ENCODE measurements around the gene BMX. TPM values are rescaled to one million over a fixed set of nuclear protein-coding genes. Genes with fewer than 3 reads are reported as not detected.
A peak's percentile ranks its signal among the peaks of the same experiment; 100 is the strongest.

BMX gene
- polyA plus RNA-seq, 2 donors = 0.22 to 0.33 TPM

DNA sequence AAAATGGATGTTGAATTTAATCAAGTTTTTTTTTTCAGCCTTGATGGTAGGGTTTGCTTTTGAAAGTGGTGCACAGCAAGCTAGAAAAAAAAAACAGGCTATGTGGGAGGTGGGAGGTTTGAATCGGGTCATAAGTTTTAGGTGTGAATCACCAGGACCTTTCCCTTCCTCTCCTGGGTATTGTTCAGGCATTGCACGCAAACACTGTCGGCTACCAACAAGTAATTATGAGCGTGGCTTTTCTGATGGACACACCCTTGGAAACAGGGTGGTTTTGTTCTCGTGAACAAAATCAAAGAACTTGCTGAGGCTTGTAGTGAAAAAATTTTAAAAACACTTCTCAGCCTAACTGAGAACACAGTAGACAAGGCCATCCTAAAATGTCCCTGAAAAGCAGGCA, 25.6 kb upstream of the BMX start:
- Histone ChIP-seq H3K27me3 (ENCODE audit: control insufficient read depth in 1 of 2, insufficient read depth in 2 of 2, low read length in 2 of 2) (no peaks in the 10 kb centered on the region), H3K4me1 (ENCODE audit: control insufficient read depth in 2 of 2, insufficient read depth in 2 of 2, low read length in 1 of 2) (no peaks in the 10 kb centered on the region), H3K27ac (ENCODE audit: low read depth in 2 of 2, low read length in 1 of 2) (peak overlapping the region; percentile 53 to 59), H3K36me3 (ENCODE audit: control insufficient read depth in 2 of 2, insufficient read depth in 2 of 2, low read length in 1 of 2) (no peaks in the 10 kb centered on the region), H3K9me3 (ENCODE audit: control insufficient read depth in 2 of 2, insufficient read depth in 1 of 2, low read depth in 1 of 2, low read length in 1 of 2) (no peaks in the 10 kb centered on the region), H3K4me3 (ENCODE audit: low read depth in 1 of 2, low read length in 2 of 2) (no peak overlapping the region)
- 42 to 61% methylated on average over 5 of the region's 5 CpGs for WGBS, 2 donors

GRCh38 chrX:15475486-15475885, 25.1 kb upstream of the BMX start:
- H3K27ac ChIP-seq (ENCODE audit: low read depth in 2 of 2, low read length in 1 of 2) = peak overlapping the region; percentile 53 to 59
- no peaks in the 10 kb centered on the region for H3K9me3 ChIP-seq (ENCODE audit: control insufficient read depth in 2 of 2, insufficient read depth in 1 of 2, low read depth in 1 of 2, low read length in 1 of 2)
- H3K4me3 ChIP-seq (ENCODE audit: low read depth in 1 of 2, low read length in 2 of 2) = no peak overlapping the region
- 42 to 62% methylated on average over 4 of the region's 4 CpGs for WGBS, 2 donors
- H3K27me3 ChIP-seq (ENCODE audit: control insufficient read depth in 1 of 2, insufficient read depth in 2 of 2, low read length in 2 of 2) = no peaks in the 10 kb centered on the region
- no peaks in the 10 kb centered on the region for H3K4me1 ChIP-seq (ENCODE audit: control insufficient read depth in 2 of 2, insufficient read depth in 2 of 2, low read length in 1 of 2)
- H3K36me3 ChIP-seq (ENCODE audit: control insufficient read depth in 2 of 2, insufficient read depth in 2 of 2, low read length in 1 of 2) = no peaks in the 10 kb centered on the region

- Histone ChIP-seq H3K9me3 (ENCODE audit: control insufficient read depth in 2 of 2, insufficient read depth in 1 of 2, low read depth in 1 of 2, low read length in 1 of 2) (no peaks in the 10 kb centered on the region), H3K4me1 (ENCODE audit: control insufficient read depth in 2 of 2, insufficient read depth in 2 of 2, low read length in 1 of 2) (no peaks in the 10 kb centered on the region), H3K27ac (ENCODE audit: low read depth in 2 of 2, low read length in 1 of 2) (no peak overlapping the region), H3K4me3 (ENCODE audit: low read depth in 1 of 2, low read length in 2 of 2) (no peak overlapping the region), H3K27me3 (ENCODE audit: control insufficient read depth in 1 of 2, insufficient read depth in 2 of 2, low read length in 2 of 2) (peaks cover 0 to 2% of the 10 kb centered on the region in 2 donors), H3K36me3 (ENCODE audit: control insufficient read depth in 2 of 2, insufficient read depth in 2 of 2, low read length in 1 of 2) (no peaks in the 10 kb centered on the region)
- WGBS, 2 donors = 94 to 98% methylated on average over 2 of the region's 2 CpGs
Observed at GRCh38 chrX:15483891-15484290, 16.7 kb upstream of the BMX start.

DNA sequence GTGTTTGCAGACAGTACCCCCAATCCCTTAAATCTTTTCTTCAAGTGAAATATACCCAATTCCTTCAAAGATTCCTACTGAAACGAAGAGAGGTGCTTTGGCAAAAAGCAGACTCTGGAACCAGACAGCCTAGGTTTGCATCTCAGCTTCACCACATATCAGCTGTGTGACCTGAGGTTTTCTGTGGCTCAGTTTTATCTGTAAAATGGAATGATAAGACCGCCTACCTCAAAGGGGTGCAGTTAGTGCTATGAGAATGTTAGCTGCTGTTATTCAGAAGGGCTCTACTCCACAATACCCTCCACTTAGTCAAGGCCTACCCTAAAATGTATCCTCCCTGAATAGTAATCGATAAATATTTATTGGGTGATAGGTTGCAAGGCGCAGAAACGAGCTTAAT, 8.1 kb upstream of the BMX start:
- H3K4me1 ChIP-seq (ENCODE audit: control insufficient read depth in 2 of 2, insufficient read depth in 2 of 2, low read length in 1 of 2) = peaks cover 0 to 2% of the 10 kb centered on the region in 2 donors
- no peaks in the 10 kb centered on the region for H3K36me3 ChIP-seq (ENCODE audit: control insufficient read depth in 2 of 2, insufficient read depth in 2 of 2, low read length in 1 of 2)
- peaks cover 0 to 5% of the 10 kb centered on the region in 2 donors for H3K27me3 ChIP-seq (ENCODE audit: control insufficient read depth in 1 of 2, insufficient read depth in 2 of 2, low read length in 2 of 2)
- no peaks in the 10 kb centered on the region for H3K9me3 ChIP-seq (ENCODE audit: control insufficient read depth in 2 of 2, insufficient read depth in 1 of 2, low read depth in 1 of 2, low read length in 1 of 2)
- peak overlapping the region; percentile 13 to 55 for H3K4me3 ChIP-seq (ENCODE audit: low read depth in 1 of 2, low read length in 2 of 2)
- WGBS, 2 donors = 43 to 63% methylated on average over 5 of the region's 5 CpGs
- peak overlapping the region in 1 of 2 donors; percentile 85 for H3K27ac ChIP-seq (ENCODE audit: low read depth in 2 of 2, low read length in 1 of 2)

- peak within 1 kb of the TSS; percentile 85 to 88 for H3K27ac ChIP-seq (ENCODE audit: low read depth in 2 of 2, low read length in 1 of 2)
- no peaks in the 10 kb centered on the region for H3K36me3 ChIP-seq (ENCODE audit: control insufficient read depth in 2 of 2, insufficient read depth in 2 of 2, low read length in 1 of 2)
- peaks cover 0 to 9% of the 10 kb centered on the region in 2 donors for H3K27me3 ChIP-seq (ENCODE audit: control insufficient read depth in 1 of 2, insufficient read depth in 2 of 2, low read length in 2 of 2)
- WGBS, 2 donors = 5 to 12% methylated on average over 46 to 47 of the region's 47 CpGs
- H3K9me3 ChIP-seq (ENCODE audit: control insufficient read depth in 2 of 2, insufficient read depth in 1 of 2, low read depth in 1 of 2, low read length in 1 of 2) = no peaks in the 10 kb centered on the region
- H3K4me1 ChIP-seq (ENCODE audit: control insufficient read depth in 2 of 2, insufficient read depth in 2 of 2, low read length in 1 of 2) = peaks cover 0 to 2% of the 10 kb centered on the region in 2 donors
- peak within 1 kb of the TSS; percentile 55 to 61 for H3K4me3 ChIP-seq (ENCODE audit: low read depth in 1 of 2, low read length in 2 of 2)
Observed at GRCh38 chrX:15493118-15493962, 7.3 kb upstream of the BMX start, which contains the start of gene PIR. Gene PIR, minus strand, starts transcription at chrX:15493333. Its CDS starts 2,076 bp downstream, at chrX:15491257.

- H3K27me3 ChIP-seq (ENCODE audit: control insufficient read depth in 1 of 2, insufficient read depth in 2 of 2, low read length in 2 of 2) = peaks cover 0 to 9% of the 10 kb centered on the region in 2 donors
- no peaks in the 10 kb centered on the region for H3K9me3 ChIP-seq (ENCODE audit: control insufficient read depth in 2 of 2, insufficient read depth in 1 of 2, low read depth in 1 of 2, low read length in 1 of 2)
- 78 to 86% methylated on average over 4 of the region's 4 CpGs for WGBS, 2 donors
- H3K4me1 ChIP-seq (ENCODE audit: control insufficient read depth in 2 of 2, insufficient read depth in 2 of 2, low read length in 1 of 2) = peaks cover 0 to 2% of the 10 kb centered on the region in 2 donors
- no peak overlapping the region for H3K27ac ChIP-seq (ENCODE audit: low read depth in 2 of 2, low read length in 1 of 2)
- no peak overlapping the region for H3K4me3 ChIP-seq (ENCODE audit: low read depth in 1 of 2, low read length in 2 of 2)
- H3K36me3 ChIP-seq (ENCODE audit: control insufficient read depth in 2 of 2, insufficient read depth in 2 of 2, low read length in 1 of 2) = no peaks in the 10 kb centered on the region
Observed at GRCh38 chrX:15495801-15496200, 4.8 kb upstream of the BMX start.

DNA sequence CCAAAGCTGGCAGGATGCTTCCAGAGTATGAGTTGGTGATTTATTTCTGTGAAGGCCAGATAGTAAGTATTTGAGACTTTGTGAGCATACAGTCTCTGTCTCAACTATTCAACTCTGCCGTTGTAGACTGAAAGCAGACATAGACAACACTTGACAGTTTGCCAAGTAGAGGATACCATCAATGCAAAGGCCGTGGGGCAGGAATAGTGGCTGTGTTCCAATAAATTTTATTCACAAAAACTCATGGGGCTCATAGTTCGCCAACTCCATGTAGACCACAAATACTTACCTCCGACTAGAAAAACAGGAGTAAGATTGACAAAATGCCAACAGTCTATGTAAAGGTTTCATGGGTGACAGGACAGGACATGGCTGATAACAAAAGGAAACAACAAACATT, 3.8 kb upstream of the BMX start:
- H3K36me3 ChIP-seq (ENCODE audit: control insufficient read depth in 2 of 2, insufficient read depth in 2 of 2, low read length in 1 of 2) = no peaks in the 10 kb centered on the region
- H3K27ac ChIP-seq (ENCODE audit: low read depth in 2 of 2, low read length in 1 of 2) = peak overlapping the region in 1 of 2 donors; percentile 6
- H3K9me3 ChIP-seq (ENCODE audit: control insufficient read depth in 2 of 2, insufficient read depth in 1 of 2, low read depth in 1 of 2, low read length in 1 of 2) = no peaks in the 10 kb centered on the region
- peaks cover 0 to 9% of the 10 kb centered on the region in 2 donors for H3K27me3 ChIP-seq (ENCODE audit: control insufficient read depth in 1 of 2, insufficient read depth in 2 of 2, low read length in 2 of 2)
- 38 to 48% methylated on average over 4 of the region's 4 CpGs for WGBS, 2 donors
- no peak overlapping the region for H3K4me3 ChIP-seq (ENCODE audit: low read depth in 1 of 2, low read length in 2 of 2)
- peaks cover 0 to 2% of the 10 kb centered on the region in 2 donors for H3K4me1 ChIP-seq (ENCODE audit: control insufficient read depth in 2 of 2, insufficient read depth in 2 of 2, low read length in 1 of 2)

DNA sequence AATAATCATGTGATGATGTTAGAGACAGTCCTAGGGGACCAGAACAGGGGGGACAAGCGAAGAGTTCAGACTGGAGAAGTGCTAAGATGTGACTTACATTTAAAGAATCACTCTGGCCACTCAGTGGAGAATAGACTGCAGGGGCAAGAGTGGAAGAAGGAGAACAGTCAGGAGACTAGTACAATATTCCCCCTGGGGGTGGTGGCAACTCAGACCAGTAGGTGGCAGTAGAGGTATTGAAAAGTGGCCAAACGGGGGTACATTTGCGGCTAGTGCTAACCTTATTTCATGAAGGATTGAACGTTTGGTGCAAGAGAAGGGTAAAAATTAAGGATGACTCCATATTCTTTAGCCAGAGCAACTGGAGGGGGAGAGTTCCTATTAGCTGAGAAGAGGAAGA, 2.7 kb upstream of the BMX start:
- H3K9me3 ChIP-seq (ENCODE audit: control insufficient read depth in 2 of 2, insufficient read depth in 1 of 2, low read depth in 1 of 2, low read length in 1 of 2) = no peaks in the 10 kb centered on the region
- WGBS, 2 donors = 14 to 20% methylated on average over 4 of the region's 4 CpGs
- H3K36me3 ChIP-seq (ENCODE audit: control insufficient read depth in 2 of 2, insufficient read depth in 2 of 2, low read length in 1 of 2) = no peaks in the 10 kb centered on the region
- no peak overlapping the region for H3K4me3 ChIP-seq (ENCODE audit: low read depth in 1 of 2, low read length in 2 of 2)
- H3K4me1 ChIP-seq (ENCODE audit: control insufficient read depth in 2 of 2, insufficient read depth in 2 of 2, low read length in 1 of 2) = peaks cover 0 to 2% of the 10 kb centered on the region in 2 donors
- H3K27ac ChIP-seq (ENCODE audit: low read depth in 2 of 2, low read length in 1 of 2) = no peak overlapping the region
- H3K27me3 ChIP-seq (ENCODE audit: control insufficient read depth in 1 of 2, insufficient read depth in 2 of 2, low read length in 2 of 2) = peaks cover 0 to 9% of the 10 kb centered on the region in 2 donors

DNA sequence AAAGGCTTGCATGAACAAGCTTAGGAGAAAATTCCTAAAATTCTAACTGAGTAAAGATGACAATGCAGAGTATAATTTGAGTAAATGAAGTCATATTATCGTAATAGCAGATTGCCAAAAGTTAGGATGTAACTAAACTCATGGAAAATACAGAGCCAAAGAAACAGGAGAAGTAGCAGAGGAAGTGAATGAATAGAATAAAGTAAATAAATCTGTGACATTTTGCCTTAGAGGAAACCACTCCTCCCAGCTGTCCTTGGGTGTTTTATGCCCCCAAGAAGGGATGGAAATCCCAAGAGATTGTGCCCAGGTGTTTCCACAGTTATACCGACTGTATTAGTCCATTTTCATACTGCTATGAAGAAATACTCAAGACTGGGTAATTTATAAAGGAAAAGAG, 1.9 kb upstream of the BMX start:
- no peaks in the 10 kb centered on the region for H3K36me3 ChIP-seq (ENCODE audit: control insufficient read depth in 2 of 2, insufficient read depth in 2 of 2, low read length in 1 of 2)
- peaks cover 0 to 7% of the 10 kb centered on the region in 2 donors for H3K27me3 ChIP-seq (ENCODE audit: control insufficient read depth in 1 of 2, insufficient read depth in 2 of 2, low read length in 2 of 2)
- no peaks in the 10 kb centered on the region for H3K9me3 ChIP-seq (ENCODE audit: control insufficient read depth in 2 of 2, insufficient read depth in 1 of 2, low read depth in 1 of 2, low read length in 1 of 2)
- WGBS, 2 donors = 51 to 63% methylated on average over 2 of the region's 2 CpGs
- H3K27ac ChIP-seq (ENCODE audit: low read depth in 2 of 2, low read length in 1 of 2) = no peak overlapping the region
- H3K4me3 ChIP-seq (ENCODE audit: low read depth in 1 of 2, low read length in 2 of 2) = no peak overlapping the region
- H3K4me1 ChIP-seq (ENCODE audit: control insufficient read depth in 2 of 2, insufficient read depth in 2 of 2, low read length in 1 of 2) = no peaks in the 10 kb centered on the region

GRCh38 chrX:15499976-15500375, 631 bp upstream of the BMX start:
- Histone ChIP-seq H3K27ac (ENCODE audit: low read depth in 2 of 2, low read length in 1 of 2) (no peak overlapping the region), H3K4me1 (ENCODE audit: control insufficient read depth in 2 of 2, insufficient read depth in 2 of 2, low read length in 1 of 2) (no peaks in the 10 kb centered on the region), H3K4me3 (ENCODE audit: low read depth in 1 of 2, low read length in 2 of 2) (no peak overlapping the region), H3K36me3 (ENCODE audit: control insufficient read depth in 2 of 2, insufficient read depth in 2 of 2, low read length in 1 of 2) (no peaks in the 10 kb centered on the region), H3K9me3 (ENCODE audit: control insufficient read depth in 2 of 2, insufficient read depth in 1 of 2, low read depth in 1 of 2, low read length in 1 of 2) (no peaks in the 10 kb centered on the region), H3K27me3 (ENCODE audit: control insufficient read depth in 1 of 2, insufficient read depth in 2 of 2, low read length in 2 of 2) (peaks cover 0 to 7% of the 10 kb centered on the region in 2 donors)
- 74 to 77% methylated on average over 3 of the region's 3 CpGs for WGBS, 2 donors
